NCI-H146 treated with DMSO at 0.1 percent for 48 hours (cell line): ENCODE measurements around the gene MTSS2.
A peak's percentile ranks its signal among the peaks of the same experiment; 100 is the strongest.

ENCODE experiments used
- DNase-seq: peaks from one replicate; lab custom pipeline; 2025; ENCODE audit not compliant: unreplicated experiment; lab: John Stamatoyannopoulos, UW

Gene MTSS2

DNA sequence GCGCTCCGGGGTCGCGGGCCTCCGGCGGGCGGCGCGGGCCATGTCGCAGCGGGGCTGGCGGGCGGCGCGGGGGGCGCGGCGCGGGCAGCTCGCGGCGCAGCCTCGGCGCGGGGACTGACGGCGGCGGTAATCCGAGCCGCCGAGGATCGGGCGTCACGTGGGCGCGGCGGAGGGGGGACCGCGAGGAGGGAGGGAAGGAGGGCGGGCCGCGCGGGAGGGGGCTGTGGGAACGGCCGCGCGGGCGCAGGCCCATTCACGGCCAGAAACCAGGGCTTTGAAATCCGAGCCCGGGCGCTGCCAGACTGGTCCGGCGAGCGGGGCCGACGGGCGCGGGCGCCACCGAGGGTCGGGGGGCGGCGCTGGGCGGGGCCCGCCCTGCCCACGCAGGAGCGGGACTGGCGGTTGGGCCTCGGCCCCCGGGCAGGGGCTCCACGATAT, at the start of gene MTSS2:
MTSS2 (minus strand) TSS at position 116 of the 438 bp plus-strand sequence. CDS start 262 bp downstream, outside the sequence.
- peak; percentile 6 for DNase-seq

GRCh38 chr16:70735141-70735979, 49.5 kb upstream of the MTSS2 start:
- DNase-seq: no peak

GRCh38 chr16:70734522-70735095, 48.8 kb upstream of the MTSS2 start:
- DNase-seq: no peak

- no peak for DNase-seq
Measured at GRCh38 chr16:70730944-70731343, 45.1 kb upstream of the MTSS2 start.

GRCh38 chr16:70730031-70730430, 44.2 kb upstream of the MTSS2 start:
- DNase-seq: no peak

DNA sequence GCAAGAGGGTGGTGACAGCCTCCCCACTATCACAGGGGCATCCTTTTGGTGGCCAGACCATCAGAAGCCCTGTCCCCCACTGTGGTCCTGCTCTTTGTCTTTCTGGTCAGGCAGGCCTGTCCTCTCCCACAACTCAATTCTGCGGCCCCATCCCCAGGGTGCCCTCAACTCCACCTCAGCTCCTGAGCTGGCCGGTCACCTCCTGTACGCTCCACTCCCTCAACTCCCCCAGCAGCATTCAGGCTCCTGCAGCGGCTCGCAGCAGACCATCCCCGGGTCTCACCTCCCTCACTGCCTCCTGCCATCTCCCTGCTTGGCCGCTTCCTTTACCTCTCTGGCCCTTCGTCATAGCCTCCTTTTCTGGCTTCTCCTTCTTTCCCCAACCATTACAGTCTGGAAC, 43.4 kb upstream of the MTSS2 start:
- no peak for DNase-seq

DNA sequence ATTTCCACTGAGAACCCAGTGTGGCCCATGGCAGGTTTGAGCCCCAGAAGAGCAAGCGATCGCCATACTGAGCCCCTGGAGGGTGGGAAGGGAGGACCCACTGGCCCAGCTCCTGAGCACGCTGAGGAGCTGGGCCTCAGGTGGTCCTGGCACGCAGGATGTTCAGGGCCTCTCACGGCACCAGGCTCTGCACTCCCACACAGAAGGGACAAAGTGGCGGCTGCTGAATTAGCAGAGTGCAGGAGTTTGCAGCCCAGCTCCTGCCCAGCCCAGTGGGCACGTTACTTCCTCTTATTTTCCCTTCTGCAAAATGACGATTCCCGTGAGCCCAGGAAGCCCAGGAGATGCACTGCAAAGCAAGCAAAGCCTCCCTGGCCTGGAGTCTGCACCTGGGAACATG, 42.3 kb upstream of the MTSS2 start:
- no peak for DNase-seq

DNA sequence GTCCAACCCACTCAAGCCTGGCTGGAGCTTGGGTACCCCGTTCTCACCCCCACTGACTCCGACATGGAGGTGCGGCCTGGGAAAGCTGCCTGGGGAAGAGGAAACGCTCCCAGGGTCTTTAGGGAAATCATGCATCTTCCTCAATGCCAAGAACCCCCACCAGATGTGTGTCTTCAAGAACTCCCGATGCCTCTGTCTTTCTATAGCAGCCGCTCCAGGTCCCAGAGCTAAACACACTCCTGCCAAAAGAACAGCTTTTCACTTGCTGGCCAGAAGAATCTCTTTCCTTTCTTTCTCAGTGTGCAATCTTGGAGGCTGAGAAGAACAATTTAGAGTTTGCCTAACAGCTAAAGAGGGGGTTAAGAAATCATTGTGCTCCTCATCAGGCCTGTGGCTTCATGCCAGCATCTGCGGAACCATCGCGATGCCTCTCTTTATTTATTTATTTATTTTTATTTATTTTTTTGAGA, 41.1 kb upstream of the MTSS2 start:
- DNase-seq: no peak

- no peak for DNase-seq
Measured at GRCh38 chr16:70725912-70726828, 40.3 kb upstream of the MTSS2 start.

GRCh38 chr16:70725024-70725911, 39.4 kb upstream of the MTSS2 start:
- no peak for DNase-seq

DNA sequence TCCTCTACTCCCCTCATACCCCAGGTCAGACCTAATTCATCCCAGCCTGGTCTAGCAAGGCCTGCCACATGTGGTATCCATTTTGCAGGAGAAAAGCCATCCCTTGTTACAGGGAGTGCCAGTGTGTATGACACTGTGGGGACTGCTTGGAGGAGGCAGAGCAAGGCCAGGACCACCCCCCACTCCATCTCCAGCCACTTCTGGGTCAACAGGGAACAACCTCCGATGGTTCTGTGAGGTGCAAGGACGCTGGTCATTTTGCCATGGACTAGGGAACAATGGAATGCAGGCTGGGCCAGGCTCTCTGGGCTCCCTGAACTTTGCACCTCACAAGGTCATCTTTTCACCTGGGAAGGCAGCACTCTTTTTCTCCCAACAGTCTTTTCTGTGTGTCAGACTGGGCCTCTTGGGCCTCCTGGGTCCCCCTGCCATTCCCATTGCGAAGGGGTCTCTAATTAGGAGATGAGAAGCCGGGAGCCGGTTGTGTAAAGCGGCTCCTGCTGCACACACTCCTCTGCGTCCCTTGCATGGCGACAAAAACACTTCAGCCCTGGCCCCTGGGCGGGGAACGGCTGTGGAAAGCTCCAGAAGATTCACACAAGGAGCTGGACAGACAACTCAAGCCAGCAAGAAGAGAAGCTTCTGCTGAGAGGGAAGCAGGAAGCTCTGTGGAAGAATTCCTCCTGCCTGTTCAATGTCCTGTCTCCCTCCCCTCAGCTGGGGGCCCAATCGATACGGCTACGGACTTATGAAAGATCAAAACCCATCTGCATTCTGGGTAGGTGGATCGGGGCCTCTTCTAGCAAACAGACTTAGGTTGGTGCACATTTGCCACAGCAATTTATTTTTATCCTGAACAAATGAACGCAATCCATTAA, 38.5 kb upstream of the MTSS2 start:
- no peak for DNase-seq

GRCh38 chr16:70723740-70724145, 37.9 kb upstream of the MTSS2 start:
- DNase-seq: no peak

- DNase-seq: no peak
Measured at GRCh38 chr16:70721202-70721963, 35.5 kb upstream of the MTSS2 start.

DNA sequence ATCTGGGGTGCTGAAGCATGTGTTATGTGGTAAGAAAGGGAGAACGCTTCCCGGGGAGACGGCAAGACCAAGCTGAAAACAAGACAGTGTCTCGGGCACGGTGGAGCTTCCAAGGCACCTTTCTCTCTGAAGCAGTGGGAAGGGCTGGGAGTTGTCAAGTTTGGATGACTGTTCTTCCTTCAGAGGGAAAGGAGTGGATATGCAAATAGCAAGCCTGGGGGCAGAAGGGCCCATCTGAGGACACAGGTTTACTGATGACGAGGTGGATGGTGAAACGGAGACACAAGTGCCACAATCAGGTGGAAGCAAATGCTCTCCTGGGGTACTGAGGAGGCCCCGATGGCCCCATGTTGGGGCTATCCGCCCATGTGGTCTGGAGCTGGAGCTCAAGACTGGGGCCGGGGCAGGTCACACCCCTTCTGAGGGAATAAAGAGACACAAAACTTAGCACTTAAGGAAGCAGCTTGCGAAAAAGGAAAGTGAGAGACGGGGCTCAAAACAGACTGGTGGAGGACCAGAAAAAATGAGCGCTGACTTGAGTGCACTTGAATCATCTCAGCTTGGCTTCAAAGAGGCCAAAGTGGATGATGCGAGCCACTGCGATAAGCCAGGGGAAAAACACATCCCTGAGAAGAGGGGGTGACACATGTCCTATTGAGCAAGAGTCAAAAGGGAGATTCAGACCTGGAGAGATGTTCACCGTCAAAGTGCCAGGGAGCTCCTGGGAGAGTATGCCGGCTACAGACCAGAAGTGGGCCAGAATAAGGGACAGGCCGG, 34.8 kb upstream of the MTSS2 start:
- DNase-seq: no peak

- no peak for DNase-seq
Measured at GRCh38 chr16:70717065-70717464, 31.2 kb upstream of the MTSS2 start.

- DNase-seq: no peak
Measured at GRCh38 chr16:70715860-70716357, 30.1 kb upstream of the MTSS2 start.

- no peak for DNase-seq
Measured at GRCh38 chr16:70715055-70715858, 29.4 kb upstream of the MTSS2 start.
